Mesenchymal stem cell (in vitro differentiated cells and primary cell): ENCODE measurements around the gene LRRC51. TPM values are rescaled to one million over a fixed set of nuclear protein-coding genes. Genes with fewer than 3 reads are reported as not detected.

Source experiments
- DNase-seq: peaks from one replicate; pipeline ENCODE4 v3.0.0-alpha.2; 2013
- H2AFZ ChIP-seq: one replicate; pipeline ENCODE4 v1.6.1; 2013; ENCODE audit warnings: low read depth, mild to moderate bottlenecking, control low read depth, inconsistent platforms, low read length, moderate library complexity
- H2AK5ac ChIP-seq: 2 replicates; pipeline ENCODE4 v1.6.1; 2013; ENCODE audit warnings: low read length, moderate library complexity, mild to moderate bottlenecking, inconsistent platforms; ENCODE audit not compliant: severe bottlenecking
- H2BK120ac ChIP-seq: one replicate; pipeline ENCODE4 v1.6.1; 2013; ENCODE audit warnings: low read depth, mild to moderate bottlenecking, inconsistent platforms, low read length, moderate library complexity
- H2BK12ac ChIP-seq, 2 experiments: one replicate each; pipeline ENCODE4 v1.6.1; 2013; ENCODE audit warnings: inconsistent platforms in 2 of 2, low read length in 2 of 2, mild to moderate bottlenecking in 2 of 2, moderate library complexity in 2 of 2, control low read depth in 1 of 2
- H2BK15ac ChIP-seq: one replicate; pipeline ENCODE4 v1.6.1; 2013; ENCODE audit warnings: mild to moderate bottlenecking, low read depth, inconsistent platforms; ENCODE audit not compliant: poor library complexity, severe bottlenecking
- H2BK5ac ChIP-seq: 2 replicates; pipeline ENCODE4 v1.6.1; 2013; ENCODE audit warnings: low read depth, mild to moderate bottlenecking, low read length, control low read depth, inconsistent platforms; ENCODE audit not compliant: poor library complexity, severe bottlenecking
- H3K14ac ChIP-seq, 2 experiments: one replicate each; pipeline ENCODE4 v1.6.1; 2013; ENCODE audit warnings: inconsistent platforms in 2 of 2, low read length in 2 of 2, control low read depth in 1 of 2, mild to moderate bottlenecking in 1 of 2, moderate library complexity in 1 of 2
- H3K18ac ChIP-seq, 2 experiments: one replicate each; pipeline ENCODE4 v1.6.1; 2013; ENCODE audit warnings: inconsistent platforms in 2 of 2, low read length in 2 of 2, control low read depth in 1 of 2, low read depth in 1 of 2, mild to moderate bottlenecking in 1 of 2
- H3K23ac ChIP-seq, 2 experiments: one replicate each; pipeline ENCODE4 v1.6.1; 2013; ENCODE audit warnings: inconsistent platforms in 2 of 2, low read length in 2 of 2, mild to moderate bottlenecking in 2 of 2, moderate library complexity in 2 of 2, control low read depth in 1 of 2
- H3K27ac ChIP-seq: 2 replicates; pipeline ENCODE4 v1.5.1; 2013; ENCODE audit warnings: mild to moderate bottlenecking, moderate library complexity, low read length, control low read depth, inconsistent platforms; ENCODE audit not compliant: poor library complexity, severe bottlenecking
- H3K27me3 ChIP-seq, 2 experiments: 2 replicates each; pipeline versions ENCODE4 v1.6.1 to v1.7.0; 2013; ENCODE audit warnings: low read length in 2 of 2, mild to moderate bottlenecking in 2 of 2, moderate library complexity in 2 of 2, control low read depth in 1 of 2, inconsistent platforms in 1 of 2; ENCODE audit not compliant: control insufficient read depth in 1 of 2, insufficient read depth in 1 of 2
- H3K36me3 ChIP-seq, 2 experiments: 2 replicates each; pipeline versions ENCODE4 v1.6.1 to v1.7.0; 2013; ENCODE audit warnings: low read length in 2 of 2, control low read depth in 1 of 2, inconsistent platforms in 1 of 2, low read depth in 1 of 2, mild to moderate bottlenecking in 1 of 2; ENCODE audit not compliant: insufficient read depth in 2 of 2, control insufficient read depth in 1 of 2
- H3K4ac ChIP-seq, 2 experiments: one replicate each; pipeline ENCODE4 v1.6.1; 2013; ENCODE audit warnings: inconsistent platforms in 2 of 2, low read length in 2 of 2, mild to moderate bottlenecking in 2 of 2, moderate library complexity in 2 of 2, control low read depth in 1 of 2, low read depth in 1 of 2
- H3K4me1 ChIP-seq: 2 replicates; pipeline ENCODE4 v1.6.1; 2013; ENCODE audit warnings: low read depth, low read length, control low read depth; ENCODE audit not compliant: control insufficient read depth, insufficient read depth
- H3K4me2 ChIP-seq: 2 replicates; pipeline ENCODE4 v1.6.1; 2013; ENCODE audit warnings: low read length, mild to moderate bottlenecking, inconsistent platforms; ENCODE audit not compliant: poor library complexity, severe bottlenecking
- H3K4me3 ChIP-seq, 2 experiments: 2 replicates each; pipeline versions ENCODE4 v1.5.1 to v1.7.0; 2013; ENCODE audit warnings: low read length in 2 of 2, mild to moderate bottlenecking in 2 of 2, control low read depth in 1 of 2, low read depth in 1 of 2; ENCODE audit not compliant: insufficient read depth in 1 of 2
- H3K79me1 ChIP-seq: replicated peaks from 2 replicates; pipeline ENCODE4 v1.6.1; 2013; ENCODE audit warnings: mild to moderate bottlenecking, control low read depth, low read length, inconsistent platforms; ENCODE audit not compliant: poor library complexity, severe bottlenecking
- H3K9ac ChIP-seq: 2 replicates; pipeline ENCODE4 v1.7.0; 2013; ENCODE audit warnings: mild to moderate bottlenecking, low read length, moderate library complexity
- H3K9me3 ChIP-seq: 2 replicates; pipeline ENCODE4 v1.7.0; 2013; ENCODE audit warnings: mild to moderate bottlenecking, low read length; ENCODE audit not compliant: control insufficient read depth
- H4K8ac ChIP-seq: one replicate; pipeline ENCODE4 v1.6.1; 2013; ENCODE audit warnings: inconsistent platforms, mild to moderate bottlenecking, low read length, moderate library complexity
- H4K91ac ChIP-seq: one replicate; pipeline ENCODE4 v1.6.1; 2013; ENCODE audit warnings: mild to moderate bottlenecking, low read length, inconsistent platforms
- WGBS: methylation state at CpG from one replicate; pipeline ENCODE4 v1.1.7; 2013; ENCODE audit warnings: mixed read lengths; 5-methylcytosine and 5-hydroxymethylcytosine counted together
- polyA plus RNA-seq, 2 experiments: library from polyadenylated mRNA; stranded (reverse); fragments of 200-250 nt; gene quantifications; one replicate each; pipeline ENCODE4 v1.2.3, GENCODE V29; 2013

Gene LRRC51
- polyA plus RNA-seq (2013, experiment 1 of 2): 3.2 TPM
- 3.9 TPM for polyA plus RNA-seq (2013, experiment 2 of 2)

GRCh38 chr11:72080326-72081183, at the start of gene LRRC51, which contains the start of gene NUMA1:
Gene LRRC51, plus strand, starts transcription at chr11:72080850. Its CDS starts 8,234 bp downstream, at chr11:72089084.
Gene NUMA1, minus strand, starts transcription at chr11:72080542. Its CDS starts 44,599 bp downstream, at chr11:72035943.
- Histone ChIP-seq H3K4me1 (peaks cover 3% of the 10 kb centered on the region), H3K36me3 (peaks cover under 1 to 8% of the 10 kb centered on the region in 2 experiments), H2BK120ac (peak within 1 kb of the TSS; percentile 27)

GRCh38 chr11:72036687-72037086, 44.0 kb upstream of the LRRC51 start:
- peaks cover 15 to 44% of the 10 kb centered on the region in 2 experiments for H3K36me3 ChIP-seq
- no peak overlapping the region for H2BK15ac ChIP-seq
- H3K79me1 ChIP-seq: peaks cover 6% of the 10 kb centered on the region
- no peak overlapping the region for H3K9ac ChIP-seq
- no peaks in the 10 kb centered on the region for H3K27me3 ChIP-seq
- no peak overlapping the region for H4K91ac ChIP-seq
- no peak overlapping the region for H2BK12ac ChIP-seq
- H2BK120ac ChIP-seq: no peak overlapping the region
- H3K4me2 ChIP-seq: no peak overlapping the region
- H3K18ac ChIP-seq: no peak overlapping the region
- H2AK5ac ChIP-seq: no peak overlapping the region
- no peak overlapping the region for H3K14ac ChIP-seq
- H3K4me1 ChIP-seq: peaks cover 15% of the 10 kb centered on the region
- H3K4ac ChIP-seq: no peak overlapping the region
- H3K4me3 ChIP-seq: no peak overlapping the region
- H4K8ac ChIP-seq: no peak overlapping the region
- H3K27ac ChIP-seq: no peak overlapping the region
- H2BK5ac ChIP-seq: no peak overlapping the region
- H2AFZ ChIP-seq: no peak overlapping the region
- no peaks in the 10 kb centered on the region for H3K9me3 ChIP-seq
- WGBS: 94% methylated on average over 3 of the region's 3 CpGs
- DNase-seq: no peak
- H3K23ac ChIP-seq: no peak overlapping the region

More at GRCh38 chr11:72080326-72081183, at the start of gene LRRC51, which contains the start of gene NUMA1:
- H2AFZ ChIP-seq: peak within 1 kb of the TSS; percentile 66
- peak within 1 kb of the TSS; percentile 71 to 90 for H3K4ac ChIP-seq
- H4K8ac ChIP-seq: peak within 1 kb of the TSS; percentile 45
- peak within 1 kb of the TSS; percentile 52 to 89 for H3K18ac ChIP-seq
- H3K9ac ChIP-seq: peak within 1 kb of the TSS; percentile 94
- peak within 1 kb of the TSS; percentile 34 for H4K91ac ChIP-seq
- no peak within 1 kb of the TSS for H3K14ac ChIP-seq
- H3K79me1 ChIP-seq: peaks cover 4% of the 10 kb centered on the region
- peak within 1 kb of the TSS in 1 of 2 experiments; percentile 70 for H3K23ac ChIP-seq
- H3K27me3 ChIP-seq: no peaks in the 10 kb centered on the region
- peak within 1 kb of the TSS in 1 of 2 experiments; percentile 65 for H2BK12ac ChIP-seq
- H2BK5ac ChIP-seq: no peak within 1 kb of the TSS
- H3K4me3 ChIP-seq: peak within 1 kb of the TSS; percentile 77 to 93
- H2AK5ac ChIP-seq: no peak within 1 kb of the TSS
- WGBS: 2% methylated on average over 50 of the region's 60 CpGs
- peak within 1 kb of the TSS; percentile 94 for H3K4me2 ChIP-seq
- no peaks in the 10 kb centered on the region for H3K9me3 ChIP-seq
- DNase-seq: peak; percentile 100
- peak within 1 kb of the TSS; percentile 76 for H3K27ac ChIP-seq
- H2BK15ac ChIP-seq: no peak within 1 kb of the TSS

DNA sequence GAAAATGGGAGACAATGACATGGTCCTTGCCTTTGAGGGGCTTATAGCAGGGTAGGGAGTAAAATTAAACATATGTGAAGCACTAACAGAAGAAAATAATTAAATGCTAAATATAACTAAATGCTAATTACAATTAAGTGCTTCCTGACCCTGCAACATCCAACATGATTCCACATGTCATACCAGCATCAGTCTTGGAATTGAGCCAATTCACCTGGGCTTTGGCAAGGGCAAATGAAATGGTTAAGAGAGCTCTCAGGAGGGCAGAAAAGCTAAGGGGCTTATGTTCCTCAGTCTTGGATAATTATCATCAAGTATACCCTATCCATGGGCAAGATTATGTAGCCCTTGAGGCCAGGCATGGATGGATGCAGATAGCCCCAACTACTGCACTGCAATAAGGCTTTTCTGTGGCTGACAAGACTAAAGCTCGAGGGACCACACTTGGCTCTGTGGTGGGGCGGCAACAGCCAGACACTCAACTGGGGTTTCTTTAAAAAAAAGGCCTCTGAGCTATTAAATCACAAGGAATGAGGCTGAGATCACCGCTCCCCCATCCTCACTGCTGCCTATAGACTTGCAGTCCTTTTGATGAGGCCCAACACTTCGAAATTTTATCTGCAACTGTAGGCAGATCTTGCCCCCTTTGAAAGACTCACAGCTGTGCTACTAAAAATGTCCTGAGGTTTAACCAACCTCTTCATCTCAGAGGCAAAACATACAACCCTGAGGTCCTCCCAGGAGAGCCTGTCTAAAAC, 42.9 kb upstream of the LRRC51 start:
- Histone ChIP-seq H3K9ac (peak overlapping the region; percentile 98), H3K27me3 (no peaks in the 10 kb centered on the region), H3K18ac (no peak overlapping the region), H3K27ac (no peak overlapping the region), H4K8ac (no peak overlapping the region), H3K36me3 (peaks cover 15 to 34% of the 10 kb centered on the region in 2 experiments), H2BK120ac (no peak overlapping the region), H2BK5ac (no peak overlapping the region), H3K4me1 (peaks cover 15% of the 10 kb centered on the region), H2AFZ (no peak overlapping the region), H2BK12ac (peak overlapping the region in 1 of 2 experiments; percentile 62), H4K91ac (no peak overlapping the region), H3K4me2 (peak overlapping the region; percentile 25), H2AK5ac (no peak overlapping the region), H3K14ac (no peak overlapping the region), H3K4ac (no peak overlapping the region), H3K23ac (no peak overlapping the region), H3K9me3 (no peaks in the 10 kb centered on the region), H3K4me3 (peak overlapping the region in 1 of 2 experiments; percentile 86), H3K79me1 (peaks cover 8% of the 10 kb centered on the region), H2BK15ac (no peak overlapping the region)
- 95% methylated on average over 4 of the region's 4 CpGs for WGBS
- DNase-seq: no peak
